HepG2 (cell line): ENCODE data around the gene P2RX7. TPM values are rescaled to one million over a fixed set of nuclear protein-coding genes. Genes with fewer than 3 reads are reported as not detected.

Experiments used
- ADNP ChIP-seq: sonication (generic); formaldehyde crosslinking; IDR thresholded peaks from 2 replicates; pipeline ENCODE4 v1.4.0; 2020; ENCODE audit warnings: missing genetic modification reagents
- BATF2 ChIP-seq: sonication (generic); formaldehyde crosslinking; IDR thresholded peaks from 2 replicates; pipeline ENCODE4 v1.8.0; 2022; ENCODE audit warnings: mild to moderate bottlenecking, missing genetic modification reagents, moderate library complexity
- BRD4 ChIP-seq: sonication (generic); formaldehyde crosslinking; IDR thresholded peaks from 2 replicates; pipeline ENCODE4 v1.4.0; 2020; ENCODE audit warnings: missing genetic modification reagents
- CBFB ChIP-seq: sonication (generic); formaldehyde crosslinking; IDR thresholded peaks from 2 replicates; pipeline ENCODE4 v1.4.0; 2020; ENCODE audit warnings: missing genetic modification reagents
- GTF2F1 ChIP-seq: fragments of 150-350 bp; IDR thresholded peaks from 2 replicates; pipeline ENCODE4 v1.6.1; 2014; ENCODE audit warnings: low read length
- HMG20B ChIP-seq: conservative IDR thresholded peaks from 2 replicates; pipeline ENCODE4 v1.6.1; 2016; ENCODE audit warnings: missing genetic modification reagents, missing compliant biosample characterization
- HNF4A ChIP-seq: sonication (generic); formaldehyde crosslinking; IDR thresholded peaks from 2 replicates; pipeline ENCODE4 v1.4.0; 2020; ENCODE audit warnings: missing genetic modification reagents
- MXD4 ChIP-seq: IDR thresholded peaks from 2 replicates; pipeline ENCODE4 v1.6.1; 2016; ENCODE audit warnings: mild to moderate bottlenecking, missing biosample characterization, missing genetic modification reagents
- PRDM10 ChIP-seq: sonication (generic); formaldehyde crosslinking; IDR thresholded peaks from 2 replicates; pipeline ENCODE4 v1.4.0; 2020; ENCODE audit warnings: low read depth, missing genetic modification reagents
- SMAD1 ChIP-seq: sonication (generic); formaldehyde crosslinking; IDR thresholded peaks from 2 replicates; pipeline ENCODE4 v1.4.0; 2020; ENCODE audit warnings: missing genetic modification reagents, low read depth, mild to moderate bottlenecking, borderline replicate concordance
- TEAD2 ChIP-seq: sonication (generic); formaldehyde crosslinking; IDR thresholded peaks from 2 replicates; pipeline ENCODE4 v1.9.0; 2021; ENCODE audit warnings: missing genetic modification reagents
- ZFY ChIP-seq: sonication (generic); formaldehyde crosslinking; IDR thresholded peaks from 2 replicates; pipeline ENCODE4 v1.4.0; 2020; ENCODE audit warnings: missing genetic modification reagents
- ZNF317 ChIP-seq: sonication (generic); formaldehyde crosslinking; IDR thresholded peaks from 2 replicates; pipeline ENCODE4 v1.5.0; 2020; ENCODE audit warnings: mild to moderate bottlenecking, missing genetic modification reagents
- ZNF318 ChIP-seq: sonication (generic); formaldehyde crosslinking; IDR thresholded peaks from 2 replicates; pipeline ENCODE4 v1.4.0; 2020; ENCODE audit warnings: mild to moderate bottlenecking, missing genetic modification reagents
- ZNF34 ChIP-seq: sonication (generic); formaldehyde crosslinking; IDR thresholded peaks from 2 replicates; pipeline ENCODE4 v1.4.0; 2020; ENCODE audit warnings: mild to moderate bottlenecking, missing genetic modification reagents, borderline replicate concordance
- ZNF468 ChIP-seq: sonication (generic); formaldehyde crosslinking; IDR thresholded peaks from 2 replicates; pipeline ENCODE4 v1.8.0; 2022; ENCODE audit warnings: mild to moderate bottlenecking, moderate library complexity, missing genetic modification reagents
- ZNF749 ChIP-seq: sonication (generic); formaldehyde crosslinking; IDR thresholded peaks from 2 replicates; pipeline ENCODE4 v1.8.0; 2022; ENCODE audit warnings: mild to moderate bottlenecking, missing genetic modification reagents, moderate library complexity, borderline replicate concordance
- ZNF850 ChIP-seq: sonication (generic); formaldehyde crosslinking; conservative IDR thresholded peaks from 2 replicates; pipeline ENCODE4 v1.9.0; 2021; ENCODE audit warnings: mild to moderate bottlenecking, missing genetic modification reagents
- polyA plus RNA-seq, 8 experiments: library from polyadenylated mRNA; depleted of rRNA in 3 of 8; stranded (reverse) in 7 of 8; unstranded in 1 of 8; fragments of >200 nt; fragmentation: Illumina TruSeq in 4 of 8; extraction: Trizol in 4 of 8; gene quantifications; 2 replicates each; pipeline versions ENCODE4 v1.2.1 to v1.2.3, GENCODE V29; 2011 to 2016; ENCODE audit warnings: low read depth in 4 of 8, missing spikeins in 1 of 8, mixed read lengths in 1 of 8; ENCODE audit not compliant: insufficient read depth in 1 of 8
- total RNA-seq, 5 experiments: library from RNA; depleted of rRNA; stranded (reverse); fragments of >200 nt; fragmentation: Illumina TruSeq; extraction: Trizol; gene quantifications; 2 replicates each; pipeline ENCODE4 v1.2.3, GENCODE V29; 2016; ENCODE audit warnings: low read depth in 1 of 5

Gene P2RX7
- total and polyA plus RNA-seq, 2 of the 13 experiments (the other 11 are each of a cell fraction or from before 2014, with no cell fraction given) = 0.13 to 0.73 TPM

GRCh38 chr12:121089031-121089812 is 43.5 kb upstream of the P2RX7 start (continued):
- TF ChIP-seq ZNF318 (no peak), PRDM10 (CRISPR knock-in tag) (no peak), HMG20B (CRISPR knock-in tag) (no peak), MXD4 (peak; percentile 52; the same call in 1 of the 2 replicates), ZNF749 (CRISPR knock-in tag) (no peak), CBFB (CRISPR knock-in tag) (no peak), SMAD1 (CRISPR knock-in tag) (no peak), GTF2F1 (no peak), HNF4A (CRISPR knock-in tag) (peak; percentile 96), ADNP (CRISPR knock-in tag) (peak; percentile 28; the same call in 1 of the 2 replicates), ZNF34 (CRISPR knock-in tag) (no peak), BRD4 (CRISPR knock-in tag) (no peak), BATF2 (CRISPR knock-in tag) (no peak), ZNF850 (CRISPR knock-in tag) (no peak), ZFY (CRISPR knock-in tag) (peak; percentile 37; the same call in 1 of the 2 replicates), ZNF317 (peak; percentile 72; the same call in 1 of the 2 replicates), ZNF468 (CRISPR knock-in tag) (no peak), TEAD2 (CRISPR knock-in tag) (no peak)
